G401 (cell line): ENCODE measurements around the gene SFXN5. TPM values are rescaled to one million over a fixed set of nuclear protein-coding genes. Genes with fewer than 3 reads are reported as not detected.
A peak's percentile ranks its signal among the peaks of the same experiment; 100 is the strongest.
"Not testable (repeated sequence)": the region's sequence is repeated elsewhere in the genome, so short reads cannot be mapped to it uniquely, and the experiment has no call there.

Source experiments
- DNase-seq: peaks from one replicate; pipeline ENCODE4 v3.0.0-alpha.2; 2015; ENCODE audit warnings: low spot score
- in situ Hi-C: cut with HindIII; loops from 2 replicates; pipeline ENCODE4 v1.10.0; 2016; ENCODE audit warnings: low sequenced_read_pairs, mixed read lengths
- total RNA-seq: library from RNA; depleted of rRNA; stranded (reverse); fragments of >200 nt; shearing (Covaris generic); gene quantifications from 2 replicates; pipeline ENCODE4 v1.2.3, GENCODE V29; 2014

The SFXN5 gene
- total RNA-seq, 1 experiment from 2014 or later: 24.6 TPM

- peak; percentile 44 for DNase-seq
- in situ Hi-C loops: no loop called here
Observed at GRCh38 chr2:73103018-73103542, 31.6 kb upstream of the SFXN5 start.

GRCh38 chr2:73101626-73102256 is 30.2 kb upstream of the SFXN5 start:
- DNase-seq: no peak
- in situ Hi-C loops: no loop called here

- in situ Hi-C loops: no loop called here
- DNase-seq: no peak
Observed at GRCh38 chr2:73100956-73101355, 29.4 kb upstream of the SFXN5 start.

DNA sequence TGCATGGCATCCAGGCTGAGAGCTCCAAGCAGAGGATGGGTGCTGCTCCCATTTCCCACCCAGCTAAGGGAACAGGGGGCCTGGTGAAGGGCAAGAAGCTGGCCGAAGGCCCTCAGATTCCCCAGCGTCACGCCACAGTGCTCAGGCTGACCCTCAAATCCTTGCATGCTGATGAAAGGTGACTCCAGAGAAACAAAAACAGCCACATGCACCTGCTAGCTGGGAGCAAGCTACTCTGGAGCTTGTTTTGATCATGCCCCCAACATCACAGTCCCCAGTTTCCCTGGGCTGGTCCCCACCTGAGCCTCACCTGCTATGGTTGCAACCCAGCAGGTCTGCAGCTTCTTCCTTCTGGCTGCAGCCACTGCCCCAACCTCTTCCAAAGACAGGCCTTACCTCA is 28.0 kb upstream of the SFXN5 start:
- in situ Hi-C loops: no loop called here
- DNase-seq: no peak

DNA sequence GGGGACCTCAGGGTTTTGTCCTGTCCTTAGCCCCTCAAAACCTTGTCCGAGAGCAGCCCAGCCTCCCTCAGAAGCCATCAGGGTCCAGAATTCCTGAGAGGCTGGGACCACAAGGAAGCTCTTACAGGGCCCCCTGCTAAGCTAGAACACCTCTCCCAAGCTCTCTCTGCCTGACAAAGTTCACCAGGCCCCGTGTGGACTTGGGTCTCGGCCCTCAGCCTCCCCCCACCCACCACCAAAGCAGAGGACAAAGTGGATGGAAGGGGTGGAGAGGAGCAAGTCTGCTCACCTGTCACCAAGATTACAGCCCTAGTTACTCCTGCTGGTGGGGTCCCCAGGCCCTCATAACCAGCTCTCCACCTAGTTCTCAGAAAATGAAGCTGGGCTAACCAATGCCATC is 24.4 kb upstream of the SFXN5 start:
- in situ Hi-C loops: no loop called here
- no peak for DNase-seq

DNA sequence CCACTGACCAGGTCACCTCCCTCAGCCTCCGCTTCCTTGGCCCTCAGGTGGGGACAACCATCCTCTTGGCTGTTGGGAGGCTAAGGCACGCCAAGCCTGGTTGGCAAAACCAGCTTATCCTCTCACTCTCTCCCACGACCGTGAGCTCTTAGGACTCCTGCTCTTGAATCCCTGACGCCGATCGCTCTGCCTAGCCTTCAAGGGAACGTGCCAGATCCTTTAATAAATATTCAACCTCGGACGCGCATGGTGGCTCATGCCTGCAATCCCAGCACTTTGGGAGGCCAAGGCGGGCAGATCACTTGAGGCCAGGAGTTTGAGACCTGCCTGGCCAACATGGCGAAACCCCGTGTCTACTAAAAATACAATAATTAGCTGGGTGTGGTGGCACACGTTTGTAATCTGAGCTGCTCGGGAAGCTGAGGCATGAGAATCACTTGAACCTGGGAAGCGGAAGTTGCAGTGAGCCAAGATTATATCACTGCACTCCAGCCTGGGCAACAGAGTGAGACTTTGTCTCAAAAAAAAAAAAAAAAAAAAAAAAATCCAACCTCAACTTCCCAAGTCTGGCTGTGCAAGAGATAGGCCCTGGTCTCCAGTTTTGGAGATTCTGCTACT is 22.2 kb upstream of the SFXN5 start:
- in situ Hi-C loops: not testable (repeated sequence)
- DNase-seq: peak; percentile 41

GRCh38 chr2:73092146-73092783 is 20.8 kb upstream of the SFXN5 start:
- in situ Hi-C loops: no loop called here
- DNase-seq: no peak

GRCh38 chr2:73091696-73092095 is 20.2 kb upstream of the SFXN5 start:
- DNase-seq: peak; percentile 71
- in situ Hi-C loops: no loop called here

- no peak for DNase-seq
- in situ Hi-C loops: no loop called here
Observed at GRCh38 chr2:73091164-73091563, 19.7 kb upstream of the SFXN5 start.

DNA sequence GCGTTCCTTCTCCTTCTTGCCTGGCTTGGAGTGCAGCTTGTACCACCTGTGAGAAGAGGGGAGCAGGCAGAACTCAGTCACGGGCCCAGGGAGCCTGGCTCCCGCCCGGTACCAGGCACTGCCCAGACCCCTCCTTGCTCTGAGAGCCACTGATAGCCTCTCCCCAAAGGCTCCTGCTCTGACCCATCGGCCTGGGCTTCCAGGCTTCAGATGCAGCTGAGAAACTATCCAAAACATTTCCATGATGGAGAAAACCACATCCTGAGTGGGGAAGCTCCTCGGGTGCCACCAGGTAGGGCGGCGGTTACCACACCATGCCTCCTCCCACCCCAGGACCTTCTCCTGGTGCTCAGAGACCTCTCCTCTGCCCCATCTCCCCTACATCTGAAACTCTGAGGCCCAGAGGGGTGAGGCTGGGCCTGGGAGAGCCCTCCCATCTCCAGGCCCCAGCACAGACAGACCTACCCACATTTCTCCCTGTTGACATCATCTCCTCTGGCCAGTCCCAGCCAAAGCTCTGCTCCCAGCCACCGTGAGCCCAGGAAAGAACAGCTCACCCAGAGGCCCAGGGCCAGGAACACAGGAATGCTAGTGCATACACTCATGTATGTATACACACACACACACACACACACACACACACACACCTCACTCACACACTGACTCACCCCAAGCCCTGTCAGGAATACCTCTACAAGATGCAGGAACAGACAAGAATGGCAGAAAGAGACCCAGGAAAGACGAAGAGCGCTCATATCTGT is 17.9 kb upstream of the SFXN5 start:
- in situ Hi-C loops: no loop called here
- no peak for DNase-seq

DNA sequence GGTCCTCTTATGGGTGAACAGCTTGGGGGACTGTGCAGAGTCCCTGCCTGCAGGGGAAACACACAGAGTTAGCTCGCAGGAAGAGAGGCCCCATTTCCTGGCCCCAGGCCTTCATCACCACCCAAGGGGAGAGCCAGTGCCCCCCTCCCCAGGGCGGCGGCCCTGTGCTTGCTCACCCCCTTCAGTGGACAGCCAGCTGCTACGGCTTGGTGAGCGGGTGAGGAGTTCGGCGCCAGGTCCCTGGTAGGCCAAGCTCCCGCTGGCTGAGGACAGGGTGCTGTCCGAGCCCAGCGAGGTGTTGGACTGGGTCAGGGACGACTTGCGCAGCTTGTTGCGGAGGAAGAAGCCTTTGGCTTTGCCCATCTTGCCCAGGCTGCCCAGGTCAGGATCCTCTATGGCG is 17.2 kb upstream of the SFXN5 start:
- no peak for DNase-seq
- in situ Hi-C loops: no loop called here

- in situ Hi-C loops: no loop called here
- no peak for DNase-seq
Observed at GRCh38 chr2:73088211-73088610, 16.7 kb upstream of the SFXN5 start.

DNA sequence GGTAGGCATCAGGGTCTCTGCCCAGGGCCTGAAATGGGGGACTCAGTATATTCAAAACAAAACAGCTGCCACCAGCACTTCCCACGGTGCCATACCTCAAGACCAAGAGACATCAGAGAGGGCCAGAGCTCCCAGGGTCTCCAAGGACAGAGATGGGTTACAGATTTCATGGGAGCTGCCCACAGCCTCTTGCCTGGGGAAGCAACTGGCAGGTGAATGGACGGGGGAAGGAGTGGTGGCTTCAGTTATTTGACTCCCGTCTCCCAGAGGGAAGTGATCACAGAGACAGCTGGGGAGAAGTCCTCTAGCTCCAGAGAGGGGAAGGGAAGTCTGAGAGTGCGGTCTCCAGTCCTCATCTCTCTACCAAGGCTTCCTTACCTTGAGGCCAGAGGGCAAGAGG is 15.8 kb upstream of the SFXN5 start:
- in situ Hi-C loops: no loop called here
- no peak for DNase-seq

DNA sequence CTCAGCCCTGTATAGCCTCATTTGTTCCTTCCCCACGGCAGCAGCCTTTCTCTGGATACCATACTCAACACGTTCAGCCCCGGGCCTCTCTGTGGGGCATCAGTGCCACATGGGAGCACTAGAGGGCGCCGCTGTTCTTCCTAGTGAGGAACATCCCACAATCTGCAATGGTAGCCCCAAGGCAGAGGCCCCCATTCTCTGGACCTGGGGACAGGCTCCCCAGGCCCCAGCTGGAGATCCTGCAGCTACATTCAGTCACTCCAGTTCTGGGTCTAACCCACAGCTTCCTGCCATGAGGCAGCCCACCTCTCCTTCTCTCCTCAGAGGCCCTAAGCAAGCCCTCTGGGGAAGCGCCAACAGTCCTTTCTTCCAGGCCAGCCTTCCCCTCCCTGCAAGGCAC is 14.2 kb upstream of the SFXN5 start:
- peak; percentile 81 for DNase-seq
- in situ Hi-C loops: no loop called here

GRCh38 chr2:73084971-73085370 is 13.5 kb upstream of the SFXN5 start:
- DNase-seq: no peak
- in situ Hi-C loops: no loop called here

DNA sequence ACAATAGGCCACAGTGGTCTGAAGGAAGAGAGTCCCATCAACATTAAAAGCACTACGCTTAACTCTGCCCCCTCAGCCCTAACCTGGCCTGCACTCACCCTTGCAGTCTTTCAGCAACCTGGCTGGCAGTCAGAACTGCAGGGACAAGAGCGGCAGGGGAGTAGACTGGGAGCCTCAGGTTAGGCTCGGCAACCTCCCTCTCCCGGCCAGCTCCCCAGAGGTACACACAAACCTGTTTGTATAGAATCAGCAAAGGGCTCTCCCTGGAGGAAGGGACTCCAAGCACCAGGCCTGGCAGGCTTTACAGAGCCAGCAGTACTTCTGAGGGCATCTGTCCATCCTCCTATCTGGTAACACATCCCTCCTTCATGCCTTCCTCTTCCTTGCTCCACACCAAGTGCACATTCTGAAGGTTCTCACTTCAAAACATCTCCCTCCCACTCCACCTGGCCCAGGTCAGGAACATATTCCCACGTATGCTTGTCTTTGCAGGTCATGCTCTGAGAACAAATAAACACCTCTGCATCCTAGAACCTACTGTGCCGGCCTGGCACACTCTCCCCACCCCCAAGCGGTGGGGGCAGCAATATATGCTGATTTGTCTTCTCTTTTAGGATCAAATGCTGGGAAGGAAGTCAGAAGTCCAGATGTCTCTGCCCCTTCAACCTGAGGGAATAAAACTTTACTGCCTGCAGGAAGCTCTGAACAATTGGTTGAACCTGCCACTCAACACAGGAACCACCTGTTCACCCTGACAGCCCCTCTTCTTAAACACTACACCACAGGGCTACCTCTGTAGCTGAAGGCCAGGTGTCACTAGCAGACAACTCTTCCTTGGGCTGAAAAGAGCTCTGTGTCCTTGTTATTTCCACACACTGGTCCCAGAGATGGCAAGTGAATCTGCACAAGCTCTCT is 12.6 kb upstream of the SFXN5 start:
- in situ Hi-C loops: no loop called here
- no peak for DNase-seq

DNA sequence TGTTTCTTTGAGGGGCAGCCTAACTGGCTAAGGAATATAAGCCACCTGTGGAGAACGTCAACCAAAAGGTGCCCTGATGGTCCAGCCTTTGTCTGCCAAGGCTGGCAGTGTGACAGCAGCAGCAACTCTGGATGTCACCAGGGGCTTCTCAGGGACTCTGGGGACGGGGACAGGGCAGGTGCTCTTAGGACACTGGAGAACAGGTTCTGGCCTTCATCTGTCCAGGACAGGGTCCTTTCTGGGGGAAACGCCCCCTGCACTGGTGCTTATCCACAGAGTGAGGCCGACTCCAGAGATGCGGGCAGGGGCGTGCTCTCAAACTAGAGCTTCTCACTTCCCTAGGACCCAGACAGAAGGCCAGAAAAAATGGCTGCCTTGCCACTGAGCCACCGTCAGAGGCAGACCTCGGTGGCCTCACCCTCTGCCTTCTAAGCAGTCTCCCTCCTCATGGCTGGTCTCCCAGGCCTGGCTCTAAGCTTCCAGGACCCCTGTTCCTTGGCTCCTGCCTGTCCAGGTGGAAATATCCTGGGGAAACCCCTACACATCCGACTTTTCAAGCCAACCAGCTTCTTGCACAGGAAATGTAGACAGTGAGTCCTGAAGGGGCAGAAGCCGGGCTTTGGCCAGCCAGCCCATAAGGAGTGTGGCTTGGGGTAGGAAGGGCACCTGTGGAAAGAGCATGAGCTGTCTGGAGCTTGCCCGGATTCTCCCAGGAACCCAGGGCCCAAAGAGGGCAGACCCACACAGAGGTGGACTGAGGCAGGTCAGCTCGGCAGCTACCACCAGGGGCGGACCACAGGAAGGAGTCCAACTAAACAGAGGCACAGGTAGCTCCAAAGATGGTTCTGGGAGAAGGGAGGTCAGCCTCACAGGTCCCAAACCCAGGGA is 11.3 kb upstream of the SFXN5 start:
- in situ Hi-C loops: no loop called here
- no peak for DNase-seq

DNA sequence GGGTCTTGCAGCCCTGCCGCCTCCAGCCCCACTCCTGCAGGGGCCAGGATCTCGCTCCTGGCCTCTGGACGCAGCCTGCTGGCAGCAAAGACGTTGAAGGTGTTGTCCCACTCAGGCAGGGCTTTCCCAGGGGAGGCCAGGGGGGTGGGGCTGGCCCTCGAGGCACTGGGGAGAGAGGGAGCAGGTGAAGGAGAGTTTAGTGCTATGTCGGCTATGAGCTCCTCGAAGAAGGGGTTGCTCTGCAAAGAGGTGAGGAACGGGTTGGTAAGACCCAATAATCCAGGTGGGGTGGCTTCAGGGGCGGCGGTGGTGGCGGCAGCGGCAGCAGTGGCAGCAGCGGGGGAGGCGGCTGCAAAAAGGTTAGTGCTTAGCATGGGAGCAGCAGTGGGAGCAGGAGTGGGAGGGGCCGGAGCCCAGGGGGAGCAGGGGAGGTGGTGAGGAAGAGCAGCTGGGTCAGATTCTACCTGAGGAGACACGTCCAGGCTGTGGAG is 9.7 kb upstream of the SFXN5 start:
- no peak for DNase-seq
- in situ Hi-C loops: no loop called here
